Esophagus muscularis mucosa (tissue), 4 donors: ENCODE measurements around the gene MAGEA10.

Experiments used
- CTCF ChIP-seq, 3 experiments: fragments of 200-600 bp in 2 of 3; fragments of 450-650 bp in 1 of 3; sonication (generic) in 2 of 3; IDR thresholded peaks; one replicate each; pipeline ENCODE4 v1.5.1; 2017 to 2019; ENCODE audit warnings: antibody characterized with exemption in 3 of 3, mild to moderate bottlenecking in 2 of 3, moderate library complexity in 1 of 3
- EP300 ChIP-seq: sonication (generic); formaldehyde crosslinking; IDR thresholded peaks from one replicate; pipeline ENCODE4 v1.6.1; 2017; ENCODE audit warnings: antibody characterized with exemption
- POLR2A ChIP-seq: fragments of 450-650 bp; IDR thresholded peaks from one replicate; pipeline ENCODE4 v1.6.1; 2017; ENCODE audit warnings: antibody characterized with exemption, moderate library complexity, mild to moderate bottlenecking, low read depth
- POLR2AphosphoS5 ChIP-seq, 2 donors: sonication (generic); formaldehyde crosslinking; IDR thresholded peaks; one replicate each; pipeline ENCODE4 v1.6.1; 2017; ENCODE audit warnings: antibody characterized with exemption in 2 of 2

- TF ChIP-seq CTCF (IDR thresholded peaks at IDR 0.05) (no peak), POLR2A (no peak), POLR2AphosphoS5 (IDR thresholded peaks at IDR 0.05) (no peak), EP300 (no peak)
Observed at GRCh38 chrX:152151256-152151655, 12.9 kb upstream of the MAGEA10 start.
